Stomach (tissue), 4 donors: ENCODE data around the gene TRDN.

ENCODE experiments used
- CTCF ChIP-seq, 7 experiments: fragments of 450-650 bp in 4 of 7; fragments of 200-600 bp in 3 of 7; sonication (generic) in 3 of 7; IDR thresholded peaks; one replicate each; pipeline ENCODE4 v1.5.1; 2016 to 2019; ENCODE audit warnings: antibody characterized with exemption in 7 of 7, control low read depth in 2 of 7, mild to moderate bottlenecking in 1 of 7
- EP300 ChIP-seq: sonication (generic); formaldehyde crosslinking; IDR thresholded peaks from one replicate; pipeline ENCODE4 v1.6.1; 2017; ENCODE audit warnings: antibody characterized with exemption
- POLR2A ChIP-seq, 4 donors: fragments of 450-650 bp; IDR thresholded peaks; one replicate each; pipeline ENCODE4 v1.6.1; 2016; ENCODE audit warnings: antibody characterized with exemption in 4 of 4, control low read depth in 2 of 4, mild to moderate bottlenecking in 1 of 4, moderate library complexity in 1 of 4
- POLR2AphosphoS5 ChIP-seq, 3 donors: sonication (generic); formaldehyde crosslinking; IDR thresholded peaks; one replicate each; pipeline ENCODE4 v1.6.1; 2016; ENCODE audit warnings: antibody characterized with exemption in 3 of 3

GRCh38 chr6:123497025-123497424 lies 139.7 kb downstream of the TRDN start:
- TF ChIP-seq CTCF (IDR thresholded peaks at IDR 0.05) (no peak), POLR2AphosphoS5 (IDR thresholded peaks at IDR 0.05) (no peak), POLR2A (IDR thresholded peaks at IDR 0.05) (no peak), EP300 (no peak)
